Stimulated activated CD4-positive, alpha-beta T cell treated with anti-CD3 and anti-CD28 coated beads, Interleukin-1b, Interleukin-23, amount 100 ng/mL, for 24 hours (primary cell): Measurements from ENCODE around the gene IRGC.
"Not testable (repeated sequence)": the region's sequence is repeated elsewhere in the genome, so short reads cannot be mapped to it uniquely, and the experiment has no call there.

Source experiments
- DNase-seq, 4 experiments: peaks; one replicate each; pipeline ENCODE4 v3.0.0-alpha.2; 2020; ENCODE audit warnings: low read depth in 4 of 4, low spot score in 1 of 4

Gene IRGC

DNA sequence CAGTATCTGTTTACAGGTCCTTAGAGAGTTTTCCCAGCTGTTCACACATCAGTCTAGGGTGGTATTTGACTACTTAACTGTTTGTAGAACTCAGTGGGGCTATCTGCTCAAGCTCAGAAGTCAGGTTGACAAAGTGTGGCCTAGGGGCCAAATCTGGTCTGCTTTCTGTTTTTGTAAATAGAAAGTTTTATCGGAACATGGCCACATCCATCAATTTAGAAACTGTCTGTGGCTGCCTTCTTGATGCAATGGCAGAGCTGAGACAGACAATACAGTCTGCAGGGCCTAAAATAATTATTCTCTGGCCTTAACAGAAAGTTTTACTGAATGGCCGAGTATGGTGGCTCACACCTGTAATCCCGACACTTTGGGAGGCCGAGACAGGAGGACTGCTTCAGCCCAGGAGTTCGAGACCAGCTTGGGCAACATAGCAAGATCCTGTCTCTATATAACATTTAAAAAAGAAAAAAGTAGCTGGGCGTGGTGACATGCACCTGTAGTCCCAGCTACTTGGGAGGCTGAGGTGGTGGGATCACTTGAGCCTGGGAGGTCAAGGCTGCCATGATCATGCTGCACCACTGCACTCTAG, 36.5 kb downstream of the IRGC start:
- no peak for DNase-seq

DNA sequence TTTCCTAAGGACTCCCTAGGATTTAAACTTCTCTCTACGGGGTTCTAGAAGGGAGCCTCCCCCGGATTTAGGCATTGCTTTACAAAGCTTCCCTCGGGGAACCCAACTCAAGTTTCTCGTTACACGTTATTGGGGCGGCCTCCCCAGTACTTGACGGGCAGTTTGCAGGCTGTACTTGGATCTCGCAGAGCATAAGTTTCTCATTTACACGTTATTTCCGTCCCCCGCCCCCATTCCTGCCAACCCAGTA, 38.3 kb downstream of the IRGC start:
- DNase-seq, result no peak

DNA sequence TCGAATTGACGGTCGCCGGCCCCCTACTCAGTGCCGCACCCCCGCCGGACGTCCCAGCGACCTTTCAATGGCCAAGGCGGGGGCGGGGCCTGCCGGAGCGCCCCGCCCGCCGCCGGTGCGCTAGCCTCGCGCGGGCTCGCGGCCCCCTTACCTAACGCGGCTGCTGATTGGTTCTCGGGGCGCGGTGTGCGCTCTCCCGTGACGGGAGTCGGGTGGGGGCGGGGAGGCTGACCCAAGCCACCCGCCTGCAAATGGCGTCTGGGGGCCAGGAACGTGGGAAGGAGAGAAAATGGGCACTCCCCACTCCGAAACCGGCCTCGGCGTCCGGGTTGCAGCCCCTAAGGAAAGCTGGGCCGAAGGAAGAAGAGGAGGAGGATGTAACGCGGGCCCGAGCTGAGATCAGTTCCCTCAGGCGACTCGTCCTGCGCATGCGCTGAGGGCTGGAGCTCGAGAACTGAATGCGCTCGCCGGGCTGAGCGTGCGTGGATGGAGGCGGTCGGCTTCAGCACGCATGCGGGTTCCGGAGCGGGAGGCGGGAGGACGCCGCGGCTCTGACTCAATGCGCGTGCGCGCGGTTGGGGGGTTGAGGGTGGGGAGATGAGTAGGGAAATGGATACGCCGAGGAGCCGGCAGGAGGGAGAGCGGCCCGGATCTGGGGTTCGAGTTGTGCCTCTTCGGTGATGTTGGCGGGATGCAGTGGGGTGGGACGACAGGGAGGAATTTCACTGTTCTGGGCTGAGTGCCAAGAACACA, 38.8 kb downstream of the IRGC start, which contains the start of gene SMG9:
SMG9 (minus strand) TSS at position 460 of the 753 bp plus-strand sequence. CDS start 4,221 bp downstream, outside the sequence.
- peak; percentile 95 to 98 (median 97) for DNase-seq

DNA sequence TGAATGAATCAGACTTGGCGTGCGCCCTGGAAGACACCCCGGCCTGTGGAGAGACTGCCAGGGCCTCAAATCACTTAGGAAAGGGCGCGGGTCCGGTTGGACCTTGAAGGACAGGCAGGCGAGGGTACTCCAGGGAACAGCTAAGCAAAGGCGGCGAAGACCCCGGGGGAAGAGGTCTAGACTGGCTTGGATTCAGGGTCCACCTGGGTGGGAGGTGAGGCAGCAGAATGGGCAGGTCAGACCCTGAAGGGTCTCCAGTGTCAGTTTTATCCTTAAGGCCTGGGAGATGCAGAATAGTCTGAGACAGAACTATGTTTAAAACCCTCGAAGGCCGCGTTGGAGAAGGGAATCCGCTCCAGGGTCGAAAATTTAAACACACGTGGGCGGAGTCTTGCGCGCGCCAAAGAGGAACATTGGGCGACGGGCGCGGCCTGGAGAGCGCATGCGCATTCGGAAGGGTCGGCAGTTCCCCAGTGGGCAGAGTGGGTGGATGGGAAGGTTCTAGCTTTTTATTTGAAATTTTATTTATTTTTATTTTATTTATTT, 39.5 kb downstream of the IRGC start:
- DNase-seq, result peak; percentile 55 to 74 (median 66)

DNA sequence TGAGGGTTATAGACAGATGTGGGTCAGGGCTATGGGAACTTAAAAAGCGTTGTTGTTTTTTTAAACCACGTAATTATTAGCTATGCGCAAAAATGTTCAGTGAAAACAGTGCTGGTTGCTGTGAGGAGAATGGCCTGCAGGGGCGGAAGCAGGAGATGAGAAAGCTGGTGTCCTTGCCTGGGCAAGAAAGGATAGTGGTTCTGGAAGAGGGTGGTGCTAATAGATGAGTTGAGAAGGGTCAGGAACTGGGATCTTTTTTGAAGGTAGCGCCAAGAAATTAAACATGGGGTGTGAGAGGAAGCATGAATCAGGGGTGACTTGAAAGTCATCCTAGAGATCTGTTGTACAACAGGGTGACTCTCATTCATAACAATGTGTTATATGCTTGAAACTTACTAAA, 43.6 kb downstream of the IRGC start:
- DNase-seq, result no peak

DNA sequence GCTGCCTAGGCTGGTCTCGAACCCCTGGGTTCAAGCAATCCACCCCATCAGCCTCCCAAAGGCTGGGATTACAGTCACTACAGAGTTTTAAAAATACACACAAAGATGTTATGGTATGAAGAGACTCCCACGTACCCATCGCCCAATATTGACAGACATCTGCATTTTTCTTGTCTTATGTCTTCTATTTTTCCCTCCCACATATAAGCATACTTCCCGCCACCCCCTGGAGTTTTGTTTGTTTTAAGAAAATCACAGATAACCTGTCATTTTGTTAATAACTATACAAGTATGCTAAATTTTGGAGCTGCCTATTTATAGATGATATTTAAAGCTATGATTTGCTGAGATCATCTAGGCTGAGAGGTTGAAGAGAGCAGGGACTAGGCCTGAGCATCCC, 45.1 kb downstream of the IRGC start:
- DNase-seq, result no peak

DNA sequence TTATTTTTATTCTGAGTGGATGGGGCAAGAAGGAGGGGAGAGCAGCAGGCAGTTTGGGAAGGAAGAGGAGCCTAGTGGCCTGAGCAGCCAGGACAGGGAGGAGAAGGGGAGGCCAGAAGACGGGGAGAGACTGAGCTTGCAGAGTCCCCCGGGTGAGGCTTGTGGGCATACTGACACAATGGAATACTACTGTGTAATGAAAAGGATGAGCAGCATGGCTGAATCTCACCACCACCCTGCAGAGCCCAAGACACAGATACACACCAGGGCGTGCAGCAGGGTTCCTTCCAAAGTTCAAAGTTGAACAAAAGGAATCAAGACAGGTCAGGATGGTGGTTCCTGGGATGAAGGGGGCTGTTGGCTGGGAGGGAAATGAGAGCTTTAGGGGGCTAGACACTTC, 46.9 kb downstream of the IRGC start:
- no peak for DNase-seq

DNA sequence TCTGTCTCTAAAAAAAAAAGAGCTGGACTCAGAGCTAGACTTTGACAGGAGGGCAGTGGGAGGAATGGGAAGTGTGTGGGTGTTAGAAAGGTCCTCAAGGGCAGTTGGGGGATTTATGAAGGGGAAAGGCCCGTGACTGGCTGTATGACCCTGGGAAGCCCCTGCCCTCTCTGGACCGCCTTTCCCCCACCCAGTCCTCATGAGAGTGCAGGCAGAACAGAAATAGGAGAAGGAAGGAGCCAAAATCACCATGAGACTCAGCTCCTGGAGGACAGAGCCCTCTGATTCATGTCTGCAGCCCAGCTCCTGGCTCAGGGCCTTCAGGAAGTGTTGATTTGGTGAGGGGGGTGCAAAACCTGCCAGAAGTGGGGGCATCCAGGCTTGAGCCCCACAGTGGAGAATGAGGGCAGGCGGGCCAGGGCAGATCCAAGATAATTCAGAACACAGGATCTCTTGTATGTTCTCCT, 47.6 kb downstream of the IRGC start:
- DNase-seq, result no peak

DNA sequence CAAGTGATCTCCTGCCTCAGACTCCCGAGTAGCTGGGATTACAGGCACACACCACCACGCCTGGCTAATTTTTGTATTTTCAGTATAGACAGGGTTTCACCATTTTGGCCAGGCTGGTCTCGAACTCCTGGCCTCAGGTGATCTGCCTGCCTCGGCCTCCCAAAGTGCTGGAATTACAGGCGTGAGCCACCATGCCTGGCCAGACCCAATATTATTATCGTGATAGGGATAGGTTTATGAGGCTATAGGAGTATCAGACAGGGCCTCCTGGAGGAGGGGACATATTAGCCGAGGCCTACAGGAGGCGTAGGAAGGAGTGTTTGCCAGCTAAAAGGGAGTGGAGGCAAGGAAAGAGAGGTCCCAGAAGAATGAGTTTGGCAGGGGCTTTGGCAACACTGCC, 48.8 kb downstream of the IRGC start:
- not testable (repeated sequence) for DNase-seq

DNA sequence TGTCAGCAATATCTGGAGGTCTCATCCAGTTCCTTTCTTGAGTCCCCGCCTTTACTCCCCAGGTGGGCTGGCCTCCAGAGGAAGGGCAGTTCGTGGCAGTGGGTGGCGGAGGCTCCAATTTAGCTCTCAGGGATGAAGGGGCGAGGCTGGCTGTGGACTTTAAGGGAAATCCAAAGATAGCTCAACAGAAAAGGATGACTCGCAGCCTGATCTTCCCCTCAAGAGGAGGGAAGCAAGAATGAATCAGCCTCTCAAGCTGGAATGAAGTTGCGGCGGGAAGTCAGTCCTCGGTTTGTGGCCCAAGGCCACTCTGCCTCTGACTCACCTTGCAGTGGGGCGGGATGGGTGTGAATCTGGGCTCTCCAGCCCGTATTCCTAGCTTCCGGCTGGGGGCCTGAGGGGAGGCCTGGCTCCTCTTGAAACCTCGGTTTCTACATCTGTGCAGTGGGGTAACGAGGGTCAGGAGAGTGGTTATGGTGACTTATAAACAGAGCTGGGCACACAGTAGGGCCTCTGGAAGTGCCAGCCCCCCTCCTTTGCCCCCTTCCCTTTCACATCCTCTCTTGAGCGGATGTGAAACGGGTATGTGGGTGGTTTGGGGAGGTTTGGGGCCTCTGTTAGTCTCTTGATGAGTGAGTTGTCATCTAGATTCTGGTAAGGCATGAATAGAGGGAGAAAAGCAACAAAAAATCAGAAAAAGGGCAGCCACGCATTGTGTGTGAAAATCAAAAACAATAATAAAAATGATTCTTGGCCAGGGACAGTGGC, 49.4 kb downstream of the IRGC start:
- DNase-seq, result peak in 3 of 4 experiments; percentile 45 to 84 (median 69)

DNA sequence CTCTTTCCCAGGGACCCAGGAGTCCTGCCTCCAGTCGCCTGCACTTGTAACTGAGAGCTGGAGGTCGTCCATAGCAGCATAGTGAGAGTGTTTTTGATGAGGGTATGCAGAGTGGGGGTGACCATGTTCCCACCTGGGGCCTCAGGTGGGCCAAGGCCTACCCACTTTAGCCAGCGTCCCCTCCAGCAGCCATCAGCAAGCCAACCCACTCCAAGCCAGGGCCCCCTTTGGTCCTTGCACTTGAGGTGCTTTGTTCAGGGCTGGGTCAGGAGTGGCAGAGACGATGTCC, 50.8 kb downstream of the IRGC start:
- DNase-seq, result no peak

DNA sequence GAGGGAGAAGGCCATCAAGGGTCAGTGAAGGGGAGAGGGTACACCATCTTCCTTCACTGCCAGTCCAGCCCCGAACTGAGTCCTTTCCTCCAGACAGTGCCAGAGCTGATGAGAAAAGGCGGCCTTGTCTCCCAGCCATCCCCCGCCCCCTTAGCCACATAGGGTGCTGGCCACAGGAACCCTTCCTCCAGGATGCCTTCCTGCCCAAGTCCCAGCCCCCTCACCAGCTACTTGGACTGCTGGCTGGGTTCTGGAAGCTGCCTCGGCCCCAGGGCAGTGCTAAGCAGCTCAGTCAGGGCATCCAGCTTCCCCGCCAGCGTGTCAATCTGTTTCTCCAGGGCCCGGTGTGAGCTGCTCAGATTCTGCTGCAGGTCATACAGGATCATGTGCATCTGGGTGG, 51.4 kb downstream of the IRGC start:
- no peak for DNase-seq

DNA sequence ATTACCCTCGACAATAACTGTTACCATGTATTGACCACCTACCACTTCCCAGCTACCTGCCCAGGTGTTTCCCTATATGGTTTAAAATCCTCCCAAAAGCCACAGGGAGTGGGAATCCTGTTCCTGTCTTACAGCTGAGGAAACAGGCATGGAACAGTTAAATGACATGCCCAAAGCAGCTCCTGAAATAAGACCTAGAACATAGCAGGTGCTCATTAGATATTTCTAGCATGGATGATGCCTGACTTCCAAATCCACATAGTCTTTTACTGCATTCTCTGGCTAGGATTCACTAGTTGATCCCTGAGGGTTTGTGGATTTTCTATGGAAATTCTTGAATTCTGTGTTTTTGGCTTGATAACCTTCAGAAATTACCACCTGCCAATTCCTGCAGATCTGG, 51.9 kb downstream of the IRGC start:
- no peak for DNase-seq

DNA sequence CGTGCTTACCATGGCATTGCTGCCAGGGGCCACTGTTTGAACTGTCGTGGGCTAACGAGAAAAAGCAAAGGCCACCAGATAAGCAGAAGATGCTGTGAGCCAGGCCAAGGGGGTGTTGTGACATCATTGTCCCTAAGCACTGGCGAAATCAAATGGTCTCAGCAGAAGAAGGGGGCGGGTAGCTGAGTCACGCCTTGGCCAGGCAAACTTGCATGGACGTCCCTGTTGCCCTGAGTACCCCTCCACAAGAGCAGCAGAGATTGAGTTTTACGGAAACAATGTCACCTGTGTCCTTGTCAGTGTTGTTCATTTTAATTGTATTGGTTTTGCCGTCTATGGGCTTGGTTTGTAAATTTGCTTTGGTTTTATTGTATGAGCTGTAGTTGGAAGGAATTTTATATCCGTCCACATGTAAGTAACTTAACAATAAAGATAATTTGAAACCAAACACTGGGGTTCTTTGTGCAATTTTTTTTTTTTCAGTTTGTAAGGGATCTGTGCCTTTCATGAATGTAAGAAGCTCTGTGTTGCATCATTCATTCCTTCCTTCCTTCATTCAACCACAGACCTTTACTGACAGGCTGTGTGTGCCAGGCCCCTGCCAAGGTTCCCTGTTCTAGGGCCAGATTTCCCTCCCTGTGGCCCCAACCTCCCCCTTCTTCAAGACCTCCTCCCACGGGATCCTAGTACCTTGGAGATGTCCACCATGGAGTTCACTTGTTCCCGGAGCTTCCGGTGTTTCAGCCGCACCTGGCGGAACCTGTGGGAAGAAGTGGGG, 52.6 kb downstream of the IRGC start:
- no peak for DNase-seq

DNA sequence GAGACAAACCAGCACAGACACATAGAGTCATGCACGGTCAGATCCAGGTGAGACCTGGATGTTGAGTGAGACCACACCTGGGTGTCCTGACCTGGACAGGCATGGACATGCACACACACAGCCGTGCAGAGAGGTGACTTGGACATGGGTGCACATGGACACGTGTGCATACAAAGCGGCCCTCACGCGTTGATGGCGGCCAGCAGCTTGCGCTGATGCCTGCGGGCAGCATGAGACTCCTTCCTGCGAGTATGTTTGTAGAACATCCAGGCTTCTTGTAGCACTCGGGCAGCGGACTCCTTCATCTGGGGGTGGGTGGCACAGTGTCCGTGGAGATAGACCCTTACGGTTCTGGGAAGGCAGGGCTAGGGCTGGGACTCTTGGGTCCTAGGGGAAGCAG, 53.4 kb downstream of the IRGC start:
- no peak for DNase-seq
